Spinal cord (tissue), 10 donors: Measurements from ENCODE around the gene ALPL. TPM values are rescaled to one million over a fixed set of nuclear protein-coding genes. Genes with fewer than 3 reads are reported as not detected.
A peak's percentile ranks its signal among the peaks of the same experiment; 100 is the strongest.

Experiments
- DNase-seq, 6 donors: peaks; one replicate each; pipeline versions ENCODE4 v3.0.0 to v3.0.0-alpha.2; 2013 to 2015; ENCODE audit warnings: low spot score in 6 of 6, low read depth in 4 of 6
- H3K27ac ChIP-seq: one replicate; pipeline ENCODE4 v1.5.1; 2013; ENCODE audit warnings: low read depth, low read length, control low read depth
- H3K27me3 ChIP-seq: one replicate; pipeline ENCODE4 v1.6.1; 2013; ENCODE audit warnings: low read length; ENCODE audit not compliant: control insufficient read depth, insufficient read depth
- H3K36me3 ChIP-seq: one replicate; pipeline ENCODE4 v1.6.1; 2013; ENCODE audit warnings: low read length; ENCODE audit not compliant: control insufficient read depth, insufficient read depth
- H3K4me1 ChIP-seq: one replicate; pipeline ENCODE4 v1.6.1; 2013; ENCODE audit warnings: low read length; ENCODE audit not compliant: control insufficient read depth, insufficient read depth
- H3K4me3 ChIP-seq: one replicate; pipeline ENCODE4 v1.5.1; 2013; ENCODE audit warnings: low read depth, low read length, control low read depth
- H3K9me3 ChIP-seq: one replicate; pipeline ENCODE4 v1.6.1; 2013; ENCODE audit warnings: low read length; ENCODE audit not compliant: control insufficient read depth, insufficient read depth
- WGBS: methylation state at CpG from one replicate; pipeline ENCODE4 v1.1.5; 2013; ENCODE audit warnings: missing lambda C conversion rate; ENCODE audit not compliant: insufficient coverage; 5-methylcytosine and 5-hydroxymethylcytosine counted together
- polyA plus RNA-seq, 2 donors: library from polyadenylated mRNA; unstranded; fragments of 120-200 nt; gene quantifications; one replicate each; pipeline ENCODE4 v1.2.1, GENCODE V29; 2013; ENCODE audit not compliant: insufficient read length in 2 of 2
- total RNA-seq, 2 donors: library from RNA; depleted of rRNA in 1 of 2; stranded (reverse); fragments of 120-200 nt in 1 of 2; fragments of >200 nt in 1 of 2; gene quantifications; one replicate each; pipeline versions ENCODE4 v1.2.3 to v1.2.4, GENCODE V29; 2013 to 2014
- donor health status: healthy.

ALPL gene
- total and polyA plus RNA-seq, 4 donors = 10.5 to 35.7 (median 31.8) TPM

DNA sequence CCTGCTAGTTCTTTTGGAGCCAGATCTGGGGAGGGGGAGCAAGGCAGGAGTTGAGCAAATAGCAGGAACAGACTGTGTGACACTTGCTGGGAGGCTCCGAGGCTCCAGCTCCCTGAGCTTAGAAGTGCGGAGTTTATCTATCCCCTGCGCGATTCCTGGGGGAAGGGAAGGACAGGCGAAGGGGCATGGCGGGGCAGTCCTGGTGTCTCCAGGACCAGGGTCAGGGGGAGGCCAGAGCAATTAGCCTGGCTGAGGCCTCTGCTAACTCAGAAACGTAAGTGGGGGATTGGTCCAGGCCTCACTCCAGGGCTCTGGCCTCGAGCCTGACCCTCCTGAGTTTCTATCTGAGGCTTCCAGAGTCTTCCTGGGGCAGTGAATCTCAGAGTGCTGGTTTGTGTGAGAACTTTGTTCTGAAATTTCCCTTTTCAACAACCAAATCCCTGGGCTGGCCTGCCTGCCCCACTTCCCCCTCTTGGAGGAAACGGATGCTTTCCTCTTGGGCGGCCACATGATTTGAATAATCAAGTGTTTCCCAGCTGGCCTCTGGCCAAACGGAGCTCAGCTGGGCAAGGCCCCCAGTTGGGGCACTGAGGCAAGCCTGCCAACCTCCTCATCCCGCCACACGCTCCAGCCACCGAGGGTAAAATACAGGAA lies 15.6 kb downstream of the ALPL start:
- peak overlapping the region; percentile 90 for H3K27ac ChIP-seq
- peak in 4 of 6 donors; percentile 62 to 90 (median 74) for DNase-seq

GRCh38 chr1:21525340-21525717 lies 16.1 kb downstream of the ALPL start:
- Histone ChIP-seq H3K36me3 (no peaks in the 10 kb centered on the region), H3K9me3 (no peaks in the 10 kb centered on the region), H3K27ac (peak overlapping the region; percentile 90), H3K4me3 (no peak overlapping the region), H3K4me1 (peaks cover 40% of the 10 kb centered on the region), H3K27me3 (no peaks in the 10 kb centered on the region)
- no peak for DNase-seq
- 81% methylated on average over 5 of the region's 7 CpGs for WGBS

More for the DNA sequence above, 15.6 kb downstream of the ALPL start:
- Histone ChIP-seq H3K36me3 (no peaks in the 10 kb centered on the region), H3K4me1 (peaks cover 40% of the 10 kb centered on the region), H3K9me3 (no peaks in the 10 kb centered on the region), H3K27me3 (no peaks in the 10 kb centered on the region), H3K4me3 (no peak overlapping the region)
- WGBS = 31% methylated on average over 13 of the region's 14 CpGs

DNA sequence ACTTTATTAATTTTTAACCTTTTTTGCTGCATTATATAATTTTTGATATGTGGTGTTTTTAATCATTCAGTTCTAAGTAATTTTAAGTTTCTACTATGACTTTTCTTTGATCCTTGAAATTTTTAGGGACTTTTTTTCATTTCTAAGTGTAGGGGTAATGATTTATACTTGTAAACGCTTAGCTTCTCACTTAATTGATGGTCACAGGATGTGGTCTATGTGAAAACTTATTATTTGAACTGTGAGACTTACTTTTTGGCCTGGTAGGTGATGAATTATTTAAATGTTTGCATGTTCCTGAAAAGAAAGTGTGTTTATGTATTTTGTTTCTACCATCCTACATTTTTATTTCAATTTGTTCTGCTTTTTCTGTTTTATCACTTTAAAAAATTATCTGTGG lies 17.2 kb downstream of the ALPL start:
- Histone ChIP-seq H3K27ac (no peak overlapping the region), H3K4me1 (peaks cover 34% of the 10 kb centered on the region), H3K4me3 (no peak overlapping the region), H3K27me3 (no peaks in the 10 kb centered on the region), H3K36me3 (no peaks in the 10 kb centered on the region), H3K9me3 (no peaks in the 10 kb centered on the region)
- no CpG with 5 or more reads among the region's 1 CpG for WGBS
- DNase-seq = no peak

GRCh38 chr1:21530368-21531016 lies 21.3 kb downstream of the ALPL start:
- Histone ChIP-seq H3K4me1 (peaks cover 17% of the 10 kb centered on the region), H3K27ac (peak overlapping the region; percentile 8), H3K27me3 (no peaks in the 10 kb centered on the region), H3K4me3 (no peak overlapping the region), H3K9me3 (no peaks in the 10 kb centered on the region), H3K36me3 (no peaks in the 10 kb centered on the region)
- WGBS = 53% methylated on average over 3 of the region's 7 CpGs
- no peak for DNase-seq

DNA sequence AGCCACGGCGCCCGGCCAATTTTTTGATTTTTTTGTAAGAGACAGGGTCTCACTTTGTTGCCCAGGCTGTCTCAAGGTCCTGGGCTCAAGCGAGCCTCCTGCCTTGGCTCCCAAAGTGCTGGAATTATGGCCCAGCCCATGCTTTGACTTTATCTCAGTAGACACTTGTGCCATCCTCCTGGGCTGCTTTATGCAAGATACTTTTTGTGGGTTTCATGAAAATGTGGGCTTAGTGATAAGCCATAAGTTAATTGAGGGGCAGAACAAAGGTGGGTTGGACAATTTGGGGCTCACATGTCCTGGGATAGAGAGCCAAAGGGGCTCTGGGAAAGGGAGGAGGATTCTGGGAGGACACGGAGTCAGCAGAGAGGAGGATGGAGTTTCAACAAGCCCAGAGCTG lies 22.0 kb downstream of the ALPL start:
- H3K27me3 ChIP-seq = no peaks in the 10 kb centered on the region
- H3K9me3 ChIP-seq = no peaks in the 10 kb centered on the region
- peaks cover 10% of the 10 kb centered on the region for H3K4me1 ChIP-seq
- no peak overlapping the region for H3K4me3 ChIP-seq
- WGBS = 93% methylated on average over 5 of the region's 5 CpGs
- no peak for DNase-seq
- H3K27ac ChIP-seq = no peak overlapping the region
- no peaks in the 10 kb centered on the region for H3K36me3 ChIP-seq

- no peaks in the 10 kb centered on the region for H3K36me3 ChIP-seq
- no peak for DNase-seq
- no peak overlapping the region for H3K4me3 ChIP-seq
- H3K4me1 ChIP-seq = peaks cover 16% of the 10 kb centered on the region
- no peak overlapping the region for H3K27ac ChIP-seq
- 95% methylated on average over 3 of the region's 3 CpGs for WGBS
- no peaks in the 10 kb centered on the region for H3K27me3 ChIP-seq
- H3K9me3 ChIP-seq = no peaks in the 10 kb centered on the region
These were observed 23.3 kb downstream of the ALPL start for GRCh38 chr1:21532496-21532895.

GRCh38 chr1:21532992-21533534 lies 23.8 kb downstream of the ALPL start:
- Histone ChIP-seq H3K4me3 (no peak overlapping the region), H3K4me1 (peaks cover 21% of the 10 kb centered on the region), H3K9me3 (no peaks in the 10 kb centered on the region), H3K36me3 (no peaks in the 10 kb centered on the region), H3K27me3 (no peaks in the 10 kb centered on the region), H3K27ac (no peak overlapping the region)
- DNase-seq = no peak
- 100% methylated on average over 2 of the region's 4 CpGs for WGBS

GRCh38 chr1:21534146-21534545 lies 24.9 kb downstream of the ALPL start:
- Histone ChIP-seq H3K27me3 (no peaks in the 10 kb centered on the region), H3K4me1 (peaks cover 28% of the 10 kb centered on the region), H3K4me3 (no peak overlapping the region), H3K27ac (no peak overlapping the region), H3K9me3 (no peaks in the 10 kb centered on the region), H3K36me3 (no peaks in the 10 kb centered on the region)
- whole genome bisulfite sequencing = 95% methylated on average over 5 of the region's 5 CpGs
- no peak for DNase-seq

DNA sequence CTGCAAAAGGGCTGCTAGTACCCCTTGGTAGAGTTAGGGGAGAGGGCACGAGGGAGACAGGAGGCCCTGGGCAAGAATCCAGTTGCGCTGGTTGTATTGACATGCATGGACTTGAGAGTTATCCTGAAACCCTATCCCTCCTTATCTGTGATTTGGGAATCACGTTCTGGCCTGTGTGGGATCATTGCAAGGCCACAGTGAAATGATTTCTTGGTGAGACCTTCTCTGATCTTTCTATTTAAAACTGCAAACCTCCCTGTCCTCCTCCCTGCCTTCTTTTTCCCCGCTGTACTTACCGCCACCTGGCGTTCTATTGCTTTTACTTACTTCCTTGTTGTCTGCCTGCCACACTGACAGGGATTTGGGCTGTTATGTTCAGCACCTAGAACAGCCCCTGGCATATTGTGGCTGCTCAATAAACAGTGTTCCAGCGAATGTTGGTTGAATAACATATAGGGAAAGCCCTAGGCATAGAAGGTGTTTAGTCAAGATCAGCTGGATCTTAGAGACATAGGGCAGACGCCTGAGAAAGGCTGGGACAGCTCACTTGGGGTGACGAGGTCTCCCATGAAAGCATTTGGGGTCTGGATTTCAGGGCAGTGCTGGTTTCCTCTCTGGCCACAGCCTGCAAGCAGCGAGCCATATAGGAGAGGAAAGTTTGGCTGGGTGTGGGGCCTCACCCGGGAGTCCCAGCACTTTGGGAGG lies 25.6 kb downstream of the ALPL start:
- no peaks in the 10 kb centered on the region for H3K36me3 ChIP-seq
- no peaks in the 10 kb centered on the region for H3K9me3 ChIP-seq
- H3K27ac ChIP-seq = no peak overlapping the region
- peaks cover 28% of the 10 kb centered on the region for H3K4me1 ChIP-seq
- H3K27me3 ChIP-seq = no peaks in the 10 kb centered on the region
- peak in 2 of 6 donors; percentile 62 to 72 for DNase-seq
- WGBS = 45% methylated on average over 8 of the region's 11 CpGs
- no peak overlapping the region for H3K4me3 ChIP-seq
